Brain pericyte (primary cell): Measurements from ENCODE around the gene DOCK1.

Experiments
- DNase-seq: peaks from one replicate; pipeline ENCODE4 v3.0.0-alpha.2; 2012; ENCODE audit warnings: low read depth, low spot score

DOCK1 gene

DNA sequence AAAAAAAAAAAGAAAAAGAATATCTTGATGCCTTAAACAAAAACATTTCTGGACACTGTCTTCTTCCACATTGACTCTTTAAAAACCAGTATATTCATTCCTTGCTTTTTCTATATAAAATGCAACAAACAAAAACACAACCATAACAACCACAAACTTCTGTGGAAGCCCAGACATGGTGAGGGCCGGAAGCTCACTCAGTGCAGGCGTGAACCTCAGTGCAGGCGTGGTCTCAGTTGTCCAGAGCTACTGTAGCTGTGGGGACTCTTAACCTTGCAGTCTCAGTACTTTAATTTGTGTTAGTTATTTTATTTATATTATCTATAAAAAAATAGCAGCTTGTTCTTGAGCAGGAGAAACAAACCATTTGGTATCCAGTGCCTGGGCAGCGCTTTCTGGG is 131.8 kb downstream of the DOCK1 start:
- no peak for DNase-seq

DNA sequence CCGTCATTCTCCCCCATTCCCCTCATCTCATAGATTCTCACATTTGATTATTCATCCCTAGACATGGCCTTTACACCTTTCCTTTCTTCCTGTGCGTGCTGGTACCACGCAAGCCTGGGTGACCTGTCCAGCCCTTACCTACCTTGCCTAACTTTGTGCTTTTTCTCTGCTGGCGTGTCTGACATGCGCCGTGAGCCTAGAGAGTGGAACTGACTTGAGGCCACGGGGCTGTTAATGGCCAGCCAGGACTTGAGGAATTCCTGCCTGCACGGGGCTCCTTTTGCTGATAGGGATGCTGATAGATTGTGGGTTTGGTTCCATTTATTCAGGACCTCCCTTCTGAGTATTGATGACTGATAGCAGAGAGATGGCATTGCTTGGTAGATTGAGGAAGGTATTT is 134.2 kb downstream of the DOCK1 start:
- no peak for DNase-seq

- no peak for DNase-seq
Measured at GRCh38 chr10:127040756-127041155, 135.5 kb downstream of the DOCK1 start.

- no peak for DNase-seq
Measured at GRCh38 chr10:127041552-127041951, 136.3 kb downstream of the DOCK1 start.

GRCh38 chr10:127043301-127043700 is 138.1 kb downstream of the DOCK1 start:
- no peak for DNase-seq

DNA sequence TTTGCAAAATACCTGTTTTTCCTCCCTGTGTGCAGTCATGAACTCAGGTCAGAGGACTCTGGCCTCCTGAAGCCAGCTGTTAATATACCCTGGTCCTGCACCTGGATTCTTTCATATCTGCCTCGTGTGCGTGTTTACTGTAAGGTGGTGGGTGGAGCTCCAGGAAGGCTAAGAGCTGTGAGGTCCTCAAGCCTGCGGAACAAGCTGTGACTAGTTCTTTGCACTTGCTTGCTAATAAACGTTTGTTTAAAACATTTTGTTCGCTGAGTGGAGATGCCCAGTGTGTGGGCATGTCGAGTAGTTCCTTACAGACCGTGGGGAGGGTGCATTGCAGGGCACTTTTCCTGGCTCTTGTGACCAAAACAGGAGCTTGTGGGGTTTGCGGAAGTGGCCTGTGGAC is 139.0 kb downstream of the DOCK1 start:
- DNase-seq = no peak

- no peak for DNase-seq
Measured at GRCh38 chr10:127046975-127047877, 142.0 kb downstream of the DOCK1 start.

- DNase-seq = no peak
Measured at GRCh38 chr10:127047878-127048238, 142.6 kb downstream of the DOCK1 start.

GRCh38 chr10:127048630-127049029 is 143.4 kb downstream of the DOCK1 start:
- no peak for DNase-seq

DNA sequence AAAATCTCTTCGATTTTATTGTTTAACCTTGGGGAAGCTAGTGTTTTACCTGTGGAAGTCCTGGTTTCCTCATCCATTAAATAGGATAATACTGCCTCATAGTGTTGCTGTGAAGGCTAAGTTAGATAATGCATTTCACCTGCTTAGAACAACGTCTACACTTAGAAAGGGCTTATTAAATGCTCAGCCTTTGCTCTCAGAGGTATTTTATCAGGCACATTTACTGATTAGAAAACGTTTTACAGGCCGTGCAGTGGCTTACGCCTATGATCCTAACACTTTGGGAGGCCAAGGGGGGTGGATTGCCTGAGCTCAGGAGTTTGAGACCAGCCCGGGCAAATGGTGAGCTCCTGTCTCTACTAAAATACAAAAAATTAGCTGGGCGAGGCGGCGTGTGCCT is 146.8 kb downstream of the DOCK1 start:
- no peak for DNase-seq

GRCh38 chr10:127055263-127055662 is 150.0 kb downstream of the DOCK1 start:
- no peak for DNase-seq

DNA sequence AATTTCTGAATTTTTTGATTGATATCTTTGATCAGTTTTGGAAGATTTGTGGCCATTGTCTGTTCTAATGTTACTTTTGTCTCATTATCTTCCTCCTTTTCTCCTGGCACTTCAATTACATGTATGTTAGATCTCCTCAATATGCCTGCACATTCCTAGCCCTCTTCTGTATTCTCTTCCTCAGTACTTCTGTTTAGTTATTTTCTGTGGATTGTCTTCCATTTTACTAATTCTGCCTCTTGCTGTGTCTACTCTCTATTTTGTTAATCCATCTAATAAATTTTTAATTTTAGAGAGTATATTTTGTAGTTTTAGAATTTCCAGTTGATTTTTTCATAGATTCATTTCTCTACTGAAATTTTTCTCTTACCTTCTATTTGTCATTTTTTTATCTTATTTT is 154.1 kb downstream of the DOCK1 start:
- DNase-seq = no peak

DNA sequence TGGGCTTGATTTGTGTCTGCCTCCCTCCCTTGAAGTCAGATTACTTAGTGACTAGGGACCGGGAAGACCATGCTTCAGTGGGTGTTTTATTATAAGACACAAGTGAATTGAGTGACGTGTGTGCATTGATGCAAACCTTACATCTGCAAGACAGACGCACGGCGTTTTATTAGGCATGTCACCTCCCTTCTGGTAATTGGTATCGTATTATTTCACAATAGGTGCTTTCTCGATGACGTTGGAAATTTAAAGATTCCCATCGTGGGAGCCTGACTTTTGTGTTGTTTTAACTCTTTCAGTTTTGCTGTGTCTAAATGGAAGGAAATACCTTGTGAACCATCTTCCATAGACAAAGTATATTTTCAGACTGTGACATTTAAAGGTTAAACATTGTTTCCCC is 158.5 kb downstream of the DOCK1 start:
- DNase-seq = no peak

GRCh38 chr10:127064474-127064873 is 159.2 kb downstream of the DOCK1 start:
- no peak for DNase-seq

GRCh38 chr10:127067542-127068194 is 162.4 kb downstream of the DOCK1 start:
- DNase-seq = no peak

DNA sequence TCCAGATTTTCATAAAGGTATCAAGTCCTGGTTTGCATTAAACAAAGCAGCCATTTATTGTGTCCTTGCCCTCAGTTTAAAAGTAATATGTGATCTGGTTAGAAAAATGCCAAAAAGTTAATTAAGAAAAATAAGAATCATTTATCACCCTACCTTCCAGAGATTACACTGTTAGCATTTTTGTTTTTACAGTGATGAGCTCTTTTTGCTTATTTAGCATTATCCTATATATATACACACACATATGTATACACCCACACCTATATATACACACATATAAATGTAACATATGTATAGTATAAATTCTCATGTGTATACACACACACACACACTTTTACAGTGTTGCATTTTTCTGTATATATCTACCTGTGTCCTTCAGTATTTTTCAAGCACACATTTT is 163.3 kb downstream of the DOCK1 start:
- DNase-seq = no peak

DNA sequence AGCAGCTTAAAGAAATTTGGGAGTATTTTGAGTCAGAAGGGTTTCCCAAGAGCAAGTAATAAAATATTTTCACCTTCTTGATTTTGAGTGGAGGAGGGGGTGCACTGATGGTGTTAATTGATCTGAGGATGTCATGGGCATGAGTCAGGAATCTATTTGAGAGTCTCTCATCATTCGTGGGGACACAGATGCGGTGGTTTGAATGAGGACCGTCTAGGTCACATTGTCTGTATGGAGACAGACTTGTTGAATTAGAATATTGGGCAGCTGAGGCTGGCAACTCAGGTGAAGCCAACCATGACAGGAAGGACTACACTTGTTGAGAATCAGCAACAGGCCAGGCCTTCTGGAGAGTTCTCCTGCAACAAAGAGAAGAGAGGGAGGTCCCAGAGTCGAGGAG is 164.2 kb downstream of the DOCK1 start:
- DNase-seq = no peak

GRCh38 chr10:127071126-127071525 is 165.9 kb downstream of the DOCK1 start:
- DNase-seq = no peak

GRCh38 chr10:127073666-127074065 is 168.4 kb downstream of the DOCK1 start:
- no peak for DNase-seq

GRCh38 chr10:127079392-127079791 is 174.2 kb downstream of the DOCK1 start:
- no peak for DNase-seq

- DNase-seq = no peak
Measured at GRCh38 chr10:127080317-127080716, 175.1 kb downstream of the DOCK1 start.

DNA sequence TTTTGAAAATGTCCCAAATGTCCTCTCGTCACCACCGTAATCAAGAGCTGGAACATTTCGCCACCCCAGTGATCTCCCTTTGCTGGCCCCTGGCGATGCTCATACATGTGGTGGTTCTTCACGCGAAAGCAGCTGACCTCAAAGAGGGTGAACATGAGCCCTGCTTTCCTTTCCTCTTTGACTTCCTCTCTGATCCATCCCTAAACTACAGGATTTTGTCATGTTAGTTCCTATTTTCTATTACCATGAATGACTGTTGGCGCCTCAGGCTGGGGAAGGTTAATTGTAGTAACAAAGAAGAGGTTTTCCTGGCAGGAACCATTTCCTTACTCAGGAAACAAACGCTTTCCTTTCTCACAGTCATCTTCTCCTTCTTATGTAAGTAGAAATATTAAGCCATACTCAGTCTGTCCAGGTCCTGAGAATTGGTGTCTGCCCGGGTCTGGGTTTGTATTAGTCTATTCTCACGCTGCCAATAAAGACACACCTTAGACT is 176.7 kb downstream of the DOCK1 start:
- no peak for DNase-seq

DNA sequence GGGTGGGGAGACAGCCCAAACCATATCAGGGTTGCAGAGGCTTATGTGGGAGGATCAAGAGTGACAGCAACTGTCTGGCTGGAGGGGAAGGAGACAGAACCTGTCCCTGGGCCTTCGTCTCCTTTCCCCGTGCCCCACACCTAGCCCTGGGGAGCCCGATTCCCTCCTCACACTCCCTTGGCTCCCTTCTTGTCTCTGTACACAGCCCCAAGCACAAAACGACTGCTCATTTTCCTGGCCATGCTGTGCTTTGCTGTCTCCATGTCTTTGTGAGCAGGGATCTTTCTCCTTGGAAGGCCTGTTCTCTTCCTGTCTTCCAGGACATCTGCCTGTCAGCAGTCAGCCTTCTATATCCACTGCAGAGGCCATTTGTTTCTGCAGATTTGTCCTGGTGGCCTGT is 177.4 kb downstream of the DOCK1 start:
- DNase-seq = no peak
